GM18505 (cell line): ENCODE measurements around the gene PIGN.

Source experiments
- ATAC-seq: cut with Tn5 transposase; IDR thresholded peaks from one replicate; pipeline ENCODE4 v1.9.1; 2021; ENCODE audit not compliant: unreplicated experiment
- POLR2A ChIP-seq: IDR thresholded peaks from 4 replicates; pipeline ENCODE4 v1.6.1; 2011; ENCODE audit warnings: borderline replicate concordance; ENCODE audit not compliant: insufficient read depth, insufficient read length; ENCODE audit errors: extremely low read depth

The PIGN gene

GRCh38 chr18:62081248-62081647 lies 105.6 kb downstream of the PIGN start:
- TF ChIP-seq POLR2A = no peak
- ATAC-seq = no peak

- ATAC-seq = no peak
These were observed 106.5 kb downstream of the PIGN start for GRCh38 chr18:62080172-62080900.

GRCh38 chr18:62073461-62074281 lies 113.2 kb downstream of the PIGN start:
- no peak for ATAC-seq
- no peak for TF ChIP-seq POLR2A

More at GRCh38 chr18:62080172-62080900, 106.5 kb downstream of the PIGN start:
- no peak for TF ChIP-seq POLR2A

- ATAC-seq = no peak
These were observed 114.5 kb downstream of the PIGN start for GRCh38 chr18:62072370-62072769.

GRCh38 chr18:62071071-62071470 lies 115.8 kb downstream of the PIGN start:
- no peak for TF ChIP-seq POLR2A
- no peak for ATAC-seq

More at GRCh38 chr18:62072370-62072769, 114.5 kb downstream of the PIGN start:
- no peak for TF ChIP-seq POLR2A

GRCh38 chr18:62070302-62070701 lies 116.6 kb downstream of the PIGN start:
- ATAC-seq = no peak
- no peak for TF ChIP-seq POLR2A

GRCh38 chr18:62069556-62069955 lies 117.3 kb downstream of the PIGN start:
- no peak for TF ChIP-seq POLR2A
- ATAC-seq = no peak

- ATAC-seq = no peak
- no peak for TF ChIP-seq POLR2A
These were observed 120.6 kb downstream of the PIGN start for GRCh38 chr18:62066102-62066818.

- TF ChIP-seq POLR2A = no peak
- ATAC-seq = no peak
These were observed 122.5 kb downstream of the PIGN start for GRCh38 chr18:62064361-62064760.

- no peak for TF ChIP-seq POLR2A
These were observed 124.9 kb downstream of the PIGN start for GRCh38 chr18:62061821-62062478.

GRCh38 chr18:62060820-62061219 lies 126.0 kb downstream of the PIGN start:
- no peak for ATAC-seq
- no peak for TF ChIP-seq POLR2A

More at GRCh38 chr18:62061821-62062478, 124.9 kb downstream of the PIGN start:
- no peak for ATAC-seq

- ATAC-seq = no peak
- TF ChIP-seq POLR2A = no peak
These were observed 131.8 kb downstream of the PIGN start for GRCh38 chr18:62054929-62055498.

GRCh38 chr18:62048279-62048678 lies 138.6 kb downstream of the PIGN start:
- ATAC-seq = no peak
- no peak for TF ChIP-seq POLR2A

- TF ChIP-seq POLR2A = no peak
- ATAC-seq = no peak
These were observed 141.5 kb downstream of the PIGN start for GRCh38 chr18:62045316-62045715.
